Liver (tissue), 9 donors: ENCODE measurements around the gene FAT1. TPM values are rescaled to one million over a fixed set of nuclear protein-coding genes. Genes with fewer than 3 reads are reported as not detected.

Source experiments
- DNase-seq: peaks from one replicate; pipeline ENCODE4 v3.0.0-alpha.2; 2017; ENCODE audit warnings: low spot score
- H3K27ac ChIP-seq, 2 donors: one replicate each; pipeline ENCODE4 v1.7.0; 2013; ENCODE audit warnings: inconsistent platforms in 2 of 2, low read length in 2 of 2, control low read depth in 1 of 2, low read depth in 1 of 2, mild to moderate bottlenecking in 1 of 2
- H3K27me3 ChIP-seq, 4 donors: one replicate each; pipeline versions ENCODE4 v1.6.1 to v1.7.0; 2013; ENCODE audit warnings: low read length in 3 of 4, inconsistent platforms in 1 of 4, mild to moderate bottlenecking in 1 of 4, moderate library complexity in 1 of 4; ENCODE audit not compliant: control insufficient read depth in 4 of 4, insufficient read depth in 4 of 4
- H3K36me3 ChIP-seq, 4 donors: one replicate each; pipeline versions ENCODE4 v1.6.1 to v1.7.0; 2013; ENCODE audit warnings: low read length in 3 of 4, mild to moderate bottlenecking in 3 of 4, low read depth in 1 of 4, moderate library complexity in 1 of 4; ENCODE audit not compliant: control insufficient read depth in 4 of 4, insufficient read depth in 3 of 4
- H3K4me1 ChIP-seq, 4 donors: one replicate each; pipeline versions ENCODE4 v1.6.1 to v1.7.0; 2013; ENCODE audit warnings: low read length in 3 of 4, mild to moderate bottlenecking in 3 of 4, moderate library complexity in 1 of 4; ENCODE audit not compliant: control insufficient read depth in 4 of 4, insufficient read depth in 4 of 4
- H3K4me3 ChIP-seq, 3 donors: one replicate each; pipeline versions ENCODE4 v1.6.1 to v1.7.0; 2013; ENCODE audit warnings: low read length in 3 of 3, control low read depth in 1 of 3, low read depth in 1 of 3, mild to moderate bottlenecking in 1 of 3
- H3K9ac ChIP-seq, 2 donors: one replicate each; pipeline ENCODE4 v1.7.0; 2013; ENCODE audit warnings: low read length in 2 of 2, mild to moderate bottlenecking in 2 of 2, moderate library complexity in 2 of 2, control low read depth in 1 of 2, low read depth in 1 of 2
- H3K9me3 ChIP-seq, 4 donors: one replicate each; pipeline versions ENCODE4 v1.6.1 to v1.7.0; 2013; ENCODE audit warnings: low read length in 3 of 4; ENCODE audit not compliant: control insufficient read depth in 4 of 4
- CTCF ChIP-seq: fragments of 150-350 bp; IDR thresholded peaks from 2 replicates; pipeline ENCODE4 v1.5.1; 2017; ENCODE audit warnings: improper control_type of control experiment, low read depth, low read length; ENCODE audit not compliant: missing input control
- EGR1 ChIP-seq, 2 donors: IDR thresholded peaks; 2 replicates each; pipeline ENCODE4 v1.6.1; 2016 to 2018; ENCODE audit warnings: antibody characterized with exemption in 2 of 2, low read depth in 2 of 2
- FOXA1 ChIP-seq: IDR thresholded peaks from 2 replicates; pipeline ENCODE4 v1.6.1; 2016; ENCODE audit warnings: antibody characterized with exemption
- GABPA ChIP-seq, 2 donors: IDR thresholded peaks in 1 of 2; conservative IDR thresholded peaks in 1 of 2; 2 replicates each; pipeline ENCODE4 v1.6.1; 2016; ENCODE audit warnings: antibody characterized with exemption in 2 of 2, mild to moderate bottlenecking in 1 of 2, moderate library complexity in 1 of 2
- HNF4A ChIP-seq, 2 donors: conservative IDR thresholded peaks; 2 replicates each; pipeline ENCODE4 v1.6.1; 2016; ENCODE audit warnings: antibody characterized with exemption in 2 of 2, mild to moderate bottlenecking in 2 of 2
- JUND ChIP-seq, 2 donors: IDR thresholded peaks; 2 replicates each; pipeline ENCODE4 v1.6.1; 2016; ENCODE audit warnings: antibody characterized with exemption in 2 of 2
- NR2F2 ChIP-seq: IDR thresholded peaks from 2 replicates; pipeline ENCODE4 v1.6.1; 2016; ENCODE audit warnings: antibody characterized with exemption
- RAD21 ChIP-seq, 2 donors: IDR thresholded peaks; 2 replicates each; pipeline ENCODE4 v1.6.1; 2016; ENCODE audit warnings: antibody characterized with exemption in 2 of 2, mild to moderate bottlenecking in 2 of 2
- RXRA ChIP-seq, 2 donors: IDR thresholded peaks; 2 replicates each; pipeline ENCODE4 v1.6.1; 2017 to 2018; ENCODE audit warnings: antibody characterized with exemption in 2 of 2, mild to moderate bottlenecking in 1 of 2
- SP1 ChIP-seq: IDR thresholded peaks from 2 replicates; pipeline ENCODE4 v1.6.1; 2018; ENCODE audit warnings: antibody characterized with exemption, mild to moderate bottlenecking
- TAF1 ChIP-seq: conservative IDR thresholded peaks from 2 replicates; pipeline ENCODE4 v1.6.1; 2016; ENCODE audit warnings: antibody characterized with exemption, mild to moderate bottlenecking
- YY1 ChIP-seq: IDR thresholded peaks from 2 replicates; pipeline ENCODE4 v1.6.1; 2016; ENCODE audit warnings: antibody characterized with exemption, mild to moderate bottlenecking
- WGBS: extraction: QIAGEN DNeasy Blood & Tissue Kit; methylation state at CpG from one replicate; pipeline ENCODE4 v1.1.7; 2013; 5-methylcytosine and 5-hydroxymethylcytosine counted together
- polyA plus RNA-seq, 2 donors: library from polyadenylated mRNA; stranded (reverse) in 1 of 2; unstranded in 1 of 2; fragments of 200-250 nt in 1 of 2; fragments of >200 nt in 1 of 2; fragmentation: Nextera tagmentation in 1 of 2; extraction: Ambion mirVana in 1 of 2; gene quantifications; one replicate each; pipeline versions ENCODE4 v1.2.1 to v1.2.3, GENCODE V29; 2013 to 2015
- total RNA-seq, 2 donors: library from RNA; depleted of rRNA; stranded (reverse); fragments of >200 nt; gene quantifications; one replicate each; pipeline ENCODE4 v1.2.3, GENCODE V29; 2014
- TF ChIP-seq, protein P1 (sequence below): IDR thresholded peaks from 2 replicates; pipeline ENCODE4 v1.6.1; 2016; ENCODE audit warnings: antibody characterized with exemption
- TF ChIP-seq, protein P2 (sequence below): IDR thresholded peaks from 2 replicates; pipeline ENCODE4 v1.6.1; 2016; ENCODE audit warnings: antibody characterized with exemption
- TF ChIP-seq, protein P3 (sequence below): IDR thresholded peaks from 2 replicates; pipeline ENCODE4 v1.6.1; 2016; ENCODE audit warnings: antibody characterized with exemption
- donor health status: healthy.
- donor health status: healthy.
- donor health status: healthy.
- donor health status: healthy.
- donor health status: healthy.

FAT1 gene
- total and polyA plus RNA-seq, 4 donors, result 10.0 to 48.0 (median 30.0) TPM

- no peaks in the 10 kb centered on the region for H3K9me3 ChIP-seq
- no peak overlapping the region for H3K27ac ChIP-seq
- no peaks in the 10 kb centered on the region for H3K36me3 ChIP-seq
- TF ChIP-seq RAD21 (IDR thresholded peaks at IDR 0.05) (no peak), GABPA (IDR thresholded peaks at IDR 0.05 in 1 of 2, conservative IDR thresholded peaks at IDR 0.05 in 1 of 2) (no peak), NR2F2 (no peak), HNF4A (conservative IDR thresholded peaks at IDR 0.05) (no peak), RXRA (IDR thresholded peaks at IDR 0.05) (no peak), FOXA1 (no peak), SP1 (no peak)
- TF ChIP-seq, protein P1, sequence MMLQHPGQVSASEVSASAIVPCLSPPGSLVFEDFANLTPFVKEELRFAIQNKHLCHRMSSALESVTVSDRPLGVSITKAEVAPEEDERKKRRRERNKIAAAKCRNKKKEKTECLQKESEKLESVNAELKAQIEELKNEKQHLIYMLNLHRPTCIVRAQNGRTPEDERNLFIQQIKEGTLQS, result no peak
- TF ChIP-seq, protein P2, sequence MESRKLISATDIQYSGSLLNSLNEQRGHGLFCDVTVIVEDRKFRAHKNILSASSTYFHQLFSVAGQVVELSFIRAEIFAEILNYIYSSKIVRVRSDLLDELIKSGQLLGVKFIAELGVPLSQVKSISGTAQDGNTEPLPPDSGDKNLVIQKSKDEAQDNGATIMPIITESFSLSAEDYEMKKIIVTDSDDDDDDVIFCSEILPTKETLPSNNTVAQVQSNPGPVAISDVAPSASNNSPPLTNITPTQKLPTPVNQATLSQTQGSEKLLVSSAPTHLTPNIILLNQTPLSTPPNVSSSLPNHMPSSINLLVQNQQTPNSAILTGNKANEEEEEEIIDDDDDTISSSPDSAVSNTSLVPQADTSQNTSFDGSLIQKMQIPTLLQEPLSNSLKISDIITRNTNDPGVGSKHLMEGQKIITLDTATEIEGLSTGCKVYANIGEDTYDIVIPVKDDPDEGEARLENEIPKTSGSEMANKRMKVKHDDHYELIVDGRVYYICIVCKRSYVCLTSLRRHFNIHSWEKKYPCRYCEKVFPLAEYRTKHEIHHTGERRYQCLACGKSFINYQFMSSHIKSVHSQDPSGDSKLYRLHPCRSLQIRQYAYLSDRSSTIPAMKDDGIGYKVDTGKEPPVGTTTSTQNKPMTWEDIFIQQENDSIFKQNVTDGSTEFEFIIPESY, result no peak
- no peaks in the 10 kb centered on the region for H3K4me1 ChIP-seq
- WGBS, result 85% methylated on average over 4 of the region's 4 CpGs
- H3K27me3 ChIP-seq, result no peaks in the 10 kb centered on the region
- H3K9ac ChIP-seq, result no peak overlapping the region
- H3K4me3 ChIP-seq, result no peak overlapping the region
- no peak for DNase-seq
These were observed 14.8 kb upstream of the FAT1 start for GRCh38 chr4:186738421-186738820.

DNA sequence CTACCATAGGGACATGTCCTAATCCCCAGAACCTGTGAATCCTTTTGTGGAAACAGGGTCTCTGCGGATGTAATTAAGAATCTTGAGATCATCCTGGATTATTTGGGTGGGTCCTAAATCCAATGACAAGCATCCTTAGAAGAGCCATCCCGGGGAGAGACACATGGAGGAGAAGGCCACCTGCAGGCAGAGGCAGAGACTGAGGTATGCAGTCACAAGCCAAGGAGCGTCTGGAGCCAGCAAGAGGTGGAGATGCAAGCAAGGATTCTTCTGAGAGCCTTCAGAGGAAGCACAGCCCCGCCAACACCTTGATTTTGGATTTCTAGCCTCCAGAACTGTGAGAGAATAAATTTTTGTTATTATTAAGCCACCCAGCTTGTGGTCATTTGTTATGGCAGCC lies 13.8 kb upstream of the FAT1 start:
- DNase-seq, result no peak
- Histone ChIP-seq H3K9me3 (no peaks in the 10 kb centered on the region), H3K4me3 (no peak overlapping the region), H3K9ac (no peak overlapping the region), H3K27me3 (no peaks in the 10 kb centered on the region), H3K4me1 (no peaks in the 10 kb centered on the region), H3K36me3 (no peaks in the 10 kb centered on the region), H3K27ac (no peak overlapping the region)
- WGBS, result 83% methylated on average over 4 of the region's 4 CpGs
- TF ChIP-seq JUND (IDR thresholded peaks at IDR 0.05) (no peak), RAD21 (IDR thresholded peaks at IDR 0.05) (no peak), CTCF (no peak), YY1 (no peak), EGR1 (IDR thresholded peaks at IDR 0.05; ENCODE audit: low read depth in 2 of 2) (no peak), TAF1 (no peak), RXRA (IDR thresholded peaks at IDR 0.05) (no peak)
- TF ChIP-seq, protein P2, result no peak
- TF ChIP-seq, protein P3, sequence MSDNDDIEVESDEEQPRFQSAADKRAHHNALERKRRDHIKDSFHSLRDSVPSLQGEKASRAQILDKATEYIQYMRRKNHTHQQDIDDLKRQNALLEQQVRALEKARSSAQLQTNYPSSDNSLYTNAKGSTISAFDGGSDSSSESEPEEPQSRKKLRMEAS, result no peak
- TF ChIP-seq, protein P1, result no peak
